GM21528 (cell line): ENCODE data around the gene CMTM2.

Source experiments
- ATAC-seq: cut with Tn5 transposase; IDR thresholded peaks from one replicate; pipeline ENCODE4 v1.9.1; 2021; ENCODE audit warnings: mild to moderate bottlenecking, moderate library complexity; ENCODE audit not compliant: unreplicated experiment, low FRiP score

Gene CMTM2

GRCh38 chr16:66578651-66579531 is at the start of gene CMTM2:
Gene CMTM2 (plus strand): TSS chr16:66579463. CDS start chr16:66579608, 145 bp downstream.
- no peak for ATAC-seq

- no peak for ATAC-seq
These were observed 49.8 kb upstream of the CMTM2 start for GRCh38 chr16:66529475-66529874.

- ATAC-seq = no peak
These were observed 44.9 kb upstream of the CMTM2 start for GRCh38 chr16:66534376-66534799.

GRCh38 chr16:66536525-66536924 is 42.7 kb upstream of the CMTM2 start:
- ATAC-seq = no peak

GRCh38 chr16:66537236-66537635 is 42.0 kb upstream of the CMTM2 start:
- no peak for ATAC-seq

- no peak for ATAC-seq
These were observed 40.4 kb upstream of the CMTM2 start for GRCh38 chr16:66538910-66539309.

- peak; percentile 66 for ATAC-seq
These were observed 39.4 kb upstream of the CMTM2 start for GRCh38 chr16:66539623-66540469.

- ATAC-seq = no peak
These were observed 37.6 kb upstream of the CMTM2 start for GRCh38 chr16:66541388-66542355.

GRCh38 chr16:66542396-66542795 is 36.9 kb upstream of the CMTM2 start:
- ATAC-seq = no peak

- ATAC-seq = no peak
These were observed 35.7 kb upstream of the CMTM2 start for GRCh38 chr16:66543541-66543940.

GRCh38 chr16:66544016-66544757 is 35.1 kb upstream of the CMTM2 start:
- ATAC-seq = no peak

- no peak for ATAC-seq
These were observed 31.9 kb upstream of the CMTM2 start for GRCh38 chr16:66547101-66547989.

GRCh38 chr16:66548068-66548467 is 31.2 kb upstream of the CMTM2 start:
- no peak for ATAC-seq

GRCh38 chr16:66548868-66549267 is 30.4 kb upstream of the CMTM2 start:
- no peak for ATAC-seq

GRCh38 chr16:66549284-66550131 is 29.8 kb upstream of the CMTM2 start, which contains the start of gene TK2:
Gene TK2 (minus strand): TSS chr16:66550122. CDS start chr16:66550061, 61 bp downstream.
- no peak for ATAC-seq

- ATAC-seq = no peak
These were observed 27.9 kb upstream of the CMTM2 start for GRCh38 chr16:66551348-66551759.

- ATAC-seq = no peak
These were observed 27.4 kb upstream of the CMTM2 start for GRCh38 chr16:66551788-66552285.
